HG02884 (cell line): Measurements from ENCODE around the gene CDK5RAP2.
"Not testable (repeated sequence)": the region's sequence is repeated elsewhere in the genome, so short reads cannot be mapped to it uniquely, and the experiment has no call there.

Experiments used
- ATAC-seq: cut with Tn5 transposase; IDR thresholded peaks from one replicate; pipeline ENCODE4 v1.9.1; 2021; ENCODE audit warnings: mild to moderate bottlenecking, moderate library complexity; ENCODE audit not compliant: unreplicated experiment

Gene CDK5RAP2

GRCh38 chr9:120545701-120546550, 34.0 kb downstream of the CDK5RAP2 start:
- ATAC-seq: no peak

GRCh38 chr9:120544441-120544840, 35.5 kb downstream of the CDK5RAP2 start:
- no peak for ATAC-seq

- no peak for ATAC-seq
Measured at GRCh38 chr9:120542701-120543490, 37.1 kb downstream of the CDK5RAP2 start.

- ATAC-seq: no peak
Measured at GRCh38 chr9:120541921-120542320, 38.0 kb downstream of the CDK5RAP2 start.

- ATAC-seq: no peak
Measured at GRCh38 chr9:120539951-120540350, 40.0 kb downstream of the CDK5RAP2 start.

- ATAC-seq: no peak
Measured at GRCh38 chr9:120538339-120538738, 41.6 kb downstream of the CDK5RAP2 start.

- ATAC-seq: no peak
Measured at GRCh38 chr9:120536949-120537640, 42.9 kb downstream of the CDK5RAP2 start.

GRCh38 chr9:120536094-120536493, 43.9 kb downstream of the CDK5RAP2 start:
- ATAC-seq: no peak

GRCh38 chr9:120534266-120534665, 45.7 kb downstream of the CDK5RAP2 start:
- ATAC-seq: no peak

GRCh38 chr9:120532891-120533290, 47.1 kb downstream of the CDK5RAP2 start:
- no peak for ATAC-seq

GRCh38 chr9:120532475-120532874, 47.5 kb downstream of the CDK5RAP2 start:
- ATAC-seq: no peak

GRCh38 chr9:120531683-120532300, 48.2 kb downstream of the CDK5RAP2 start:
- no peak for ATAC-seq

- not testable (repeated sequence) for ATAC-seq
Measured at GRCh38 chr9:120530220-120530832, 49.6 kb downstream of the CDK5RAP2 start.

GRCh38 chr9:120528829-120529228, 51.1 kb downstream of the CDK5RAP2 start:
- ATAC-seq: no peak

GRCh38 chr9:120528327-120528726, 51.6 kb downstream of the CDK5RAP2 start:
- ATAC-seq: no peak

- ATAC-seq: no peak
Measured at GRCh38 chr9:120526534-120526933, 53.4 kb downstream of the CDK5RAP2 start.

- ATAC-seq: no peak
Measured at GRCh38 chr9:120524863-120525262, 55.1 kb downstream of the CDK5RAP2 start.

GRCh38 chr9:120524038-120524437, 55.9 kb downstream of the CDK5RAP2 start:
- no peak for ATAC-seq

GRCh38 chr9:120522558-120522957, 57.4 kb downstream of the CDK5RAP2 start:
- no peak for ATAC-seq

GRCh38 chr9:120522032-120522431, 57.9 kb downstream of the CDK5RAP2 start:
- ATAC-seq: no peak
